Left lung (tissue), 10 donors: ENCODE results near the gene COL16A1. TPM values are rescaled to one million over a fixed set of nuclear protein-coding genes. Genes with fewer than 3 reads are reported as not detected.

Experiments
- ATAC-seq: fragments of 200-7000 bp; cut with Tn5 transposase; one replicate; pipeline ENCODE4 v1.9.1; 2020; ENCODE audit warnings: moderate library complexity
- DNase-seq, 4 donors: peaks; one replicate each; pipeline ENCODE4 v3.0.0-alpha.2; 2013 to 2020
- H3K27ac ChIP-seq, 2 donors: fragments of 200-600 bp; sonication (generic) in 1 of 2; one replicate each; pipeline versions ENCODE4 v1.5.0 to v1.8.0; 2020 to 2021
- H3K27me3 ChIP-seq, 2 donors: fragments of 200-600 bp; sonication (generic) in 1 of 2; one replicate each; pipeline versions ENCODE4 v1.5.0 to v1.8.0; 2020 to 2021
- H3K36me3 ChIP-seq, 2 donors: fragments of 200-600 bp; sonication (generic) in 1 of 2; one replicate each; pipeline versions ENCODE4 v1.5.0 to v1.8.0; 2020 to 2021
- H3K4me1 ChIP-seq, 2 donors: fragments of 200-600 bp; one replicate each; pipeline ENCODE4 v1.8.0; 2021
- H3K4me3 ChIP-seq, 2 donors: fragments of 200-600 bp; sonication (generic) in 1 of 2; one replicate each; pipeline versions ENCODE4 v1.5.0 to v1.8.0; 2020 to 2021; ENCODE audit warnings: mild to moderate bottlenecking in 1 of 2
- H3K9me3 ChIP-seq, 2 donors: fragments of 200-600 bp; sonication (generic) in 1 of 2; one replicate each; pipeline versions ENCODE4 v1.5.0 to v1.8.0; 2020 to 2021
- CTCF ChIP-seq, 2 donors: fragments of 200-600 bp; sonication (generic) in 1 of 2; IDR thresholded peaks; one replicate each; pipeline versions ENCODE4 v1.5.0 to v1.8.0; 2021; ENCODE audit warnings: antibody characterized with exemption in 2 of 2
- intact Hi-C, 2 donors: fragments of 100-400 bp; cut with DNase I; formaldehyde crosslinking; loops; one replicate each; pipeline versions ENCODE4 v1.11.2 to v1.14.2; 2022
- polyA plus RNA-seq, 6 donors: library from polyadenylated mRNA; unstranded; fragments of 120-200 nt; gene quantifications; one replicate each; pipeline ENCODE4 v1.2.1, GENCODE V29; 2013; ENCODE audit not compliant: insufficient read length in 6 of 6
- total RNA-seq, 2 donors: library from RNA; stranded (reverse); fragmentation: NEBNext Ultra II Directional; extraction: Animal tissue kit (Norgen Biotek cat#: 25700); gene quantifications; one replicate each; pipeline ENCODE4 v1.2.1, GENCODE V29; 2021
- donor health status: DM: no; HTN: yes; CAD: no.
- donor health status: DM: no; HTN: no; CAD: no.

COL16A1 gene
- total and polyA plus RNA-seq, 8 donors = 64.8 to 177 (median 118) TPM

- Histone ChIP-seq H3K36me3 (no peaks in the 10 kb centered on the region), H3K4me1 (peaks cover 13 to 17% of the 10 kb centered on the region in 2 donors), H3K9me3 (no peaks in the 10 kb centered on the region), H3K27me3 (peaks cover 17 to 50% of the 10 kb centered on the region in 2 donors), H3K4me3 (peak overlapping the region in 1 of 2 donors; percentile 31), H3K27ac (peak overlapping the region in 1 of 2 donors; percentile 53)
- intact Hi-C loops = no loop called here
- peak; percentile 43 to 84 (median 79) for DNase-seq
- TF ChIP-seq CTCF (IDR thresholded peaks at IDR 0.05) = no peak
- peak; percentile 18 for ATAC-seq
Observed at GRCh38 chr1:31701091-31701736, 2.6 kb downstream of the COL16A1 start.

- H3K27me3 ChIP-seq = peaks cover 17 to 49% of the 10 kb centered on the region in 2 donors
- no peaks in the 10 kb centered on the region for H3K36me3 ChIP-seq
- peak in 1 of 4 donors; percentile 4 for DNase-seq
- TF ChIP-seq CTCF (IDR thresholded peaks at IDR 0.05) = no peak
- no peak overlapping the region for H3K4me3 ChIP-seq
- ATAC-seq = no peak
- peaks cover 13 to 17% of the 10 kb centered on the region in 2 donors for H3K4me1 ChIP-seq
- H3K27ac ChIP-seq = peak overlapping the region in 1 of 2 donors; percentile 53
- no peaks in the 10 kb centered on the region for H3K9me3 ChIP-seq
- intact Hi-C loops = no loop called here
Observed at GRCh38 chr1:31700468-31701090, 3.2 kb downstream of the COL16A1 start.

- TF ChIP-seq CTCF (IDR thresholded peaks at IDR 0.05) = no peak
- intact Hi-C loops = no loop called here
Observed at GRCh38 chr1:31699341-31699891, 4.4 kb downstream of the COL16A1 start.

GRCh38 chr1:31697369-31697984 lies 6.3 kb downstream of the COL16A1 start:
- DNase-seq (peak in 1 of 4 donors; percentile 17), ATAC-seq (no peak)
- Histone ChIP-seq H3K27ac (no peak overlapping the region), H3K27me3 (peaks cover 0 to 23% of the 10 kb centered on the region in 2 donors), H3K36me3 (no peaks in the 10 kb centered on the region), H3K4me3 (no peak overlapping the region), H3K4me1 (peaks cover 4 to 5% of the 10 kb centered on the region in 2 donors), H3K9me3 (no peaks in the 10 kb centered on the region)
- intact Hi-C loops = no loop called here
- TF ChIP-seq CTCF (IDR thresholded peaks at IDR 0.05) = no peak

More at GRCh38 chr1:31699341-31699891, 4.4 kb downstream of the COL16A1 start:
- peaks cover 10 to 38% of the 10 kb centered on the region in 2 donors for H3K27me3 ChIP-seq
- H3K4me1 ChIP-seq = peaks cover 6% of the 10 kb centered on the region in 2 donors
- no peak overlapping the region for H3K4me3 ChIP-seq
- no peaks in the 10 kb centered on the region for H3K36me3 ChIP-seq
- no peak overlapping the region for H3K27ac ChIP-seq
- DNase-seq (peak in 1 of 4 donors; percentile 37), ATAC-seq (no peak)
- no peaks in the 10 kb centered on the region for H3K9me3 ChIP-seq

- no peak overlapping the region for H3K27ac ChIP-seq
- H3K27me3 ChIP-seq = peaks cover 0 to 20% of the 10 kb centered on the region in 2 donors
- TF ChIP-seq CTCF (IDR thresholded peaks at IDR 0.05) = no peak
- ATAC-seq (no peak), DNase-seq (no peak)
- H3K36me3 ChIP-seq = no peaks in the 10 kb centered on the region
- H3K4me3 ChIP-seq = no peak overlapping the region
- peaks cover 4 to 5% of the 10 kb centered on the region in 2 donors for H3K4me1 ChIP-seq
- H3K9me3 ChIP-seq = no peaks in the 10 kb centered on the region
- intact Hi-C loops = no loop called here
Observed at GRCh38 chr1:31696242-31696641, 7.6 kb downstream of the COL16A1 start.
